Measurements from ENCODE around the gene DLEC1.

DLEC1 gene

GRCh38 chr3:38015984-38016383 lies 23.0 kb upstream of the DLEC1 start:
- peaks cover 6% of the 10 kb centered on the region for H3K9me3 Mint-ChIP-seq
- no peaks in the 10 kb centered on the region for H3K27me3 Mint-ChIP-seq
- no peak overlapping the region for H3K27ac Mint-ChIP-seq (ENCODE audit: low read depth)
- no peak for DNase-seq (ENCODE audit: low spot score in 2 of 2)
- H3K36me3 Mint-ChIP-seq (ENCODE audit: insufficient read depth): peaks cover 27% of the 10 kb centered on the region
- H3K4me3 Mint-ChIP-seq: no peak overlapping the region
- H3K4me1 Mint-ChIP-seq: peaks cover 15% of the 10 kb centered on the region
- ATAC-seq (replicated peaks; ENCODE audit: extremely low read depth, poor library complexity, severe bottlenecking): no peak

GRCh38 chr3:38016410-38016809 lies 22.6 kb upstream of the DLEC1 start:
- Mint-ChIP-seq H3K4me1 (peaks cover 19% of the 10 kb centered on the region), H3K27ac (ENCODE audit: low read depth) (no peak overlapping the region), H3K36me3 (ENCODE audit: insufficient read depth) (peaks cover 27% of the 10 kb centered on the region), H3K27me3 (no peaks in the 10 kb centered on the region), H3K4me3 (no peak overlapping the region), H3K9me3 (peaks cover 6% of the 10 kb centered on the region)
- DNase-seq (ENCODE audit: low spot score in 2 of 2) (no peak), ATAC-seq (replicated peaks; ENCODE audit: extremely low read depth, poor library complexity, severe bottlenecking) (no peak)

GRCh38 chr3:38016847-38017444 lies 22.1 kb upstream of the DLEC1 start:
- peaks cover 24% of the 10 kb centered on the region for H3K4me1 Mint-ChIP-seq
- DNase-seq (ENCODE audit: low spot score in 2 of 2) (no peak), ATAC-seq (replicated peaks; ENCODE audit: extremely low read depth, poor library complexity, severe bottlenecking) (no peak)
- H3K4me3 Mint-ChIP-seq: no peak overlapping the region
- H3K27ac Mint-ChIP-seq (ENCODE audit: low read depth): no peak overlapping the region
- H3K9me3 Mint-ChIP-seq: peaks cover 6% of the 10 kb centered on the region
- no peaks in the 10 kb centered on the region for H3K27me3 Mint-ChIP-seq
- H3K36me3 Mint-ChIP-seq (ENCODE audit: insufficient read depth): peaks cover 26% of the 10 kb centered on the region

GRCh38 chr3:38017445-38018295 lies 21.3 kb upstream of the DLEC1 start:
- H3K9me3 Mint-ChIP-seq: peaks cover 6% of the 10 kb centered on the region

GRCh38 chr3:38018296-38019266 lies 20.4 kb upstream of the DLEC1 start:
- DNase-seq (ENCODE audit: low spot score in 2 of 2): no peak
- Mint-ChIP-seq H3K4me3 (no peak overlapping the region), H3K4me1 (peaks cover 41% of the 10 kb centered on the region), H3K27ac (ENCODE audit: low read depth) (no peak overlapping the region), H3K36me3 (ENCODE audit: insufficient read depth) (peaks cover 20% of the 10 kb centered on the region), H3K9me3 (peaks cover 6% of the 10 kb centered on the region), H3K27me3 (no peaks in the 10 kb centered on the region)
- no peak for ATAC-seq (replicated peaks; ENCODE audit: extremely low read depth, poor library complexity, severe bottlenecking)

More at GRCh38 chr3:38017445-38018295, 21.3 kb upstream of the DLEC1 start:
- Mint-ChIP-seq H3K4me1 (peaks cover 32% of the 10 kb centered on the region), H3K36me3 (ENCODE audit: insufficient read depth) (peaks cover 24% of the 10 kb centered on the region), H3K27me3 (no peaks in the 10 kb centered on the region), H3K4me3 (no peak overlapping the region), H3K27ac (ENCODE audit: low read depth) (no peak overlapping the region)
- DNase-seq (ENCODE audit: low spot score in 2 of 2): no peak
- ATAC-seq (replicated peaks; ENCODE audit: extremely low read depth, poor library complexity, severe bottlenecking): no peak

GRCh38 chr3:38019658-38020341 lies 19.2 kb upstream of the DLEC1 start:
- Mint-ChIP-seq H3K9me3 (peaks cover 6% of the 10 kb centered on the region), H3K36me3 (ENCODE audit: insufficient read depth) (peaks cover 27% of the 10 kb centered on the region)
- DNase-seq (ENCODE audit: low spot score in 2 of 2): no peak

GRCh38 chr3:38020342-38020726 lies 18.7 kb upstream of the DLEC1 start:
- H3K27ac Mint-ChIP-seq (ENCODE audit: low read depth): peak overlapping the region; percentile 84

More at GRCh38 chr3:38019658-38020341, 19.2 kb upstream of the DLEC1 start:
- no peaks in the 10 kb centered on the region for H3K27me3 Mint-ChIP-seq
- ATAC-seq (replicated peaks; ENCODE audit: extremely low read depth, poor library complexity, severe bottlenecking): no peak
- H3K27ac Mint-ChIP-seq (ENCODE audit: low read depth): peak overlapping the region; percentile 84
- no peak overlapping the region for H3K4me3 Mint-ChIP-seq
- peaks cover 48% of the 10 kb centered on the region for H3K4me1 Mint-ChIP-seq

GRCh38 chr3:38021196-38021595 lies 17.8 kb upstream of the DLEC1 start:
- H3K4me3 Mint-ChIP-seq: no peak overlapping the region
- H3K27ac Mint-ChIP-seq (ENCODE audit: low read depth): peak overlapping the region; percentile 86

More at GRCh38 chr3:38020342-38020726, 18.7 kb upstream of the DLEC1 start:
- no peak overlapping the region for H3K4me3 Mint-ChIP-seq
- peaks cover 53% of the 10 kb centered on the region for H3K4me1 Mint-ChIP-seq
- H3K36me3 Mint-ChIP-seq (ENCODE audit: insufficient read depth): peaks cover 28% of the 10 kb centered on the region
- DNase-seq (ENCODE audit: low spot score in 2 of 2): no peak
- peaks cover 6% of the 10 kb centered on the region for H3K9me3 Mint-ChIP-seq
- no peak for ATAC-seq (replicated peaks; ENCODE audit: extremely low read depth, poor library complexity, severe bottlenecking)
- no peaks in the 10 kb centered on the region for H3K27me3 Mint-ChIP-seq

GRCh38 chr3:38022301-38022700 lies 16.7 kb upstream of the DLEC1 start:
- no peaks in the 10 kb centered on the region for H3K27me3 Mint-ChIP-seq
- no peak overlapping the region for H3K4me3 Mint-ChIP-seq
- no peaks in the 10 kb centered on the region for H3K9me3 Mint-ChIP-seq
- peak overlapping the region; percentile 86 for H3K27ac Mint-ChIP-seq (ENCODE audit: low read depth)
- peaks cover 66% of the 10 kb centered on the region for H3K4me1 Mint-ChIP-seq
- no peak for DNase-seq (ENCODE audit: low spot score in 2 of 2)
- H3K36me3 Mint-ChIP-seq (ENCODE audit: insufficient read depth): peaks cover 20% of the 10 kb centered on the region
- ATAC-seq (replicated peaks; ENCODE audit: extremely low read depth, poor library complexity, severe bottlenecking): no peak

More at GRCh38 chr3:38021196-38021595, 17.8 kb upstream of the DLEC1 start:
- no peak for DNase-seq (ENCODE audit: low spot score in 2 of 2)
- Mint-ChIP-seq H3K36me3 (ENCODE audit: insufficient read depth) (peaks cover 23% of the 10 kb centered on the region), H3K9me3 (peaks cover 6% of the 10 kb centered on the region), H3K4me1 (peaks cover 61% of the 10 kb centered on the region), H3K27me3 (no peaks in the 10 kb centered on the region)
- no peak for ATAC-seq (replicated peaks; ENCODE audit: extremely low read depth, poor library complexity, severe bottlenecking)

- Mint-ChIP-seq H3K4me1 (peaks cover 72% of the 10 kb centered on the region), H3K9me3 (no peaks in the 10 kb centered on the region), H3K36me3 (ENCODE audit: insufficient read depth) (peaks cover 20% of the 10 kb centered on the region), H3K27me3 (no peaks in the 10 kb centered on the region), H3K4me3 (peak overlapping the region; percentile 82), H3K27ac (ENCODE audit: low read depth) (peak overlapping the region; percentile 94)
- DNase-seq (ENCODE audit: low spot score in 2 of 2) (no peak), ATAC-seq (replicated peaks; ENCODE audit: extremely low read depth, poor library complexity, severe bottlenecking) (no peak)
Observed at GRCh38 chr3:38022896-38023709, 15.9 kb upstream of the DLEC1 start.

- H3K4me3 Mint-ChIP-seq: no peak overlapping the region
- peak overlapping the region; percentile 60 for H3K27ac Mint-ChIP-seq (ENCODE audit: low read depth)
- no peaks in the 10 kb centered on the region for H3K9me3 Mint-ChIP-seq
- DNase-seq (ENCODE audit: low spot score in 2 of 2) (no peak), ATAC-seq (replicated peaks; ENCODE audit: extremely low read depth, poor library complexity, severe bottlenecking) (no peak)
- peaks cover 67% of the 10 kb centered on the region for H3K4me1 Mint-ChIP-seq
- no peaks in the 10 kb centered on the region for H3K27me3 Mint-ChIP-seq
- peaks cover 15% of the 10 kb centered on the region for H3K36me3 Mint-ChIP-seq (ENCODE audit: insufficient read depth)
Observed at GRCh38 chr3:38026856-38027255, 12.2 kb upstream of the DLEC1 start.
